Common myeloid progenitor, CD34-positive (primary cell): ENCODE measurements around the gene PGAM5.
"Not testable (repeated sequence)": the region's sequence is repeated elsewhere in the genome, so short reads cannot be mapped to it uniquely, and the experiment has no call there.

Experiments used
- CTCF ChIA-PET: fragments of 350-600 bp; sonication (Branson Sonifier 250); formaldehyde crosslinking; loops from one replicate; lab custom pipeline; 2021; ENCODE audit warnings: antibody characterized with exemption; lab: Charles Lee
- POLR2A ChIA-PET: fragments of 350-600 bp; sonication (Branson Sonifier 250); formaldehyde crosslinking; loops from one replicate; lab custom pipeline; 2021; ENCODE audit warnings: antibody characterized with exemption; lab: Charles Lee
- DNase-seq, 3 donors: peaks; one replicate each; pipeline versions ENCODE4 v3.0.0 to v3.0.0-alpha.2; 2013
- H3K27ac ChIP-seq, 2 experiments: 1 replicate in 1 of 2; 2 replicates in 1 of 2; pipeline ENCODE4 v1.7.0; 2013; ENCODE audit warnings: inconsistent platforms in 2 of 2, low read length in 2 of 2, mild to moderate bottlenecking in 2 of 2, low read depth in 1 of 2, moderate library complexity in 1 of 2; ENCODE audit not compliant: severe bottlenecking in 2 of 2, insufficient read depth in 1 of 2, poor library complexity in 1 of 2
- H3K27me3 ChIP-seq, 5 experiments: replicated peaks in 2 of 5; 1 replicate in 3 of 5; 2 replicates in 2 of 5; pipeline versions ENCODE4 v1.6.1 to v1.7.0; 2013; ENCODE audit warnings: low read length in 4 of 5, mild to moderate bottlenecking in 2 of 5, moderate library complexity in 2 of 5, inconsistent platforms in 1 of 5; ENCODE audit not compliant: insufficient read depth in 5 of 5, control insufficient read depth in 4 of 5
- H3K36me3 ChIP-seq, 4 experiments: 1 replicate in 2 of 4; 2 replicates in 2 of 4; pipeline versions ENCODE4 v1.6.1 to v1.7.0; 2013; ENCODE audit warnings: low read length in 3 of 4, control low read depth in 1 of 4, mild to moderate bottlenecking in 1 of 4; ENCODE audit not compliant: control insufficient read depth in 4 of 4, insufficient read depth in 4 of 4
- H3K4me1 ChIP-seq, 4 experiments: 1 replicate in 3 of 4; 2 replicates in 1 of 4; pipeline versions ENCODE4 v1.6.1 to v1.7.1; 2013; ENCODE audit warnings: low read length in 3 of 4, mild to moderate bottlenecking in 3 of 4, control low read depth in 1 of 4, inconsistent platforms in 1 of 4, moderate library complexity in 1 of 4; ENCODE audit not compliant: control insufficient read depth in 4 of 4, insufficient read depth in 4 of 4; ENCODE audit errors: control extremely low read depth in 1 of 4
- H3K4me3 ChIP-seq, 7 experiments: 1 replicate in 4 of 7; 2 replicates in 3 of 7; pipeline versions ENCODE4 v1.5.1 to v1.7.0; 2013; ENCODE audit warnings: mild to moderate bottlenecking in 7 of 7, low read length in 6 of 7, moderate library complexity in 6 of 7, inconsistent platforms in 2 of 7, low read depth in 2 of 7, control low read depth in 1 of 7; ENCODE audit not compliant: insufficient read depth in 4 of 7, control insufficient read depth in 1 of 7; ENCODE audit errors: extremely low read depth in 1 of 7
- H3K9me3 ChIP-seq, 5 experiments: 1 replicate in 4 of 5; 2 replicates in 1 of 5; pipeline versions ENCODE4 v1.6.1 to v1.7.1; 2013; ENCODE audit warnings: low read length in 4 of 5, mild to moderate bottlenecking in 2 of 5, inconsistent platforms in 1 of 5, low read depth in 1 of 5, moderate library complexity in 1 of 5; ENCODE audit not compliant: control insufficient read depth in 4 of 5, insufficient read depth in 2 of 5; ENCODE audit errors: control extremely low read depth in 1 of 5
- WGBS: methylation state at CpG from one replicate; pipeline ENCODE4 v1.1.5; 2013; ENCODE audit not compliant: insufficient coverage; 5-methylcytosine and 5-hydroxymethylcytosine counted together

Gene PGAM5

DNA sequence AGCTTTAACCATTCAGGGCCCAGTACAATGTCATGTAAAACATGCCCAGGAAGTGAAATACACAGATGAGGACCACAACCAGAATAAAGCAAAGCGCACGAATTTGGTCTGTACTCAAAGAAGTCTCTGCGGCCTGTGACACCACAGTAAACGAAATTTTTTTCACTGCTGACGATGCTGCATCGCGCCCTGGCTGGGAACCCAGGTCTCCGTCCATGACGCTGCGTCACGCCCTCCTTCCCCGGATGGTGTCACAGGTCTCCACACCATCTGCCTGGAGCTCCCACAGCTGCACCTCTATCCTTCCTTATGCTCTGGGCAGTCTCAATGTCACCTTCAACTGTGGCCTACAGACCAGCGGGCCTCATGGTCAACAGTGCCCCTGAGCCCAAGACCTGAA lies 33.2 kb downstream of the PGAM5 start:
- no peaks in the 10 kb centered on the region for H3K27me3 ChIP-seq
- WGBS: 89% methylated on average over 13 of the region's 13 CpGs

DNA sequence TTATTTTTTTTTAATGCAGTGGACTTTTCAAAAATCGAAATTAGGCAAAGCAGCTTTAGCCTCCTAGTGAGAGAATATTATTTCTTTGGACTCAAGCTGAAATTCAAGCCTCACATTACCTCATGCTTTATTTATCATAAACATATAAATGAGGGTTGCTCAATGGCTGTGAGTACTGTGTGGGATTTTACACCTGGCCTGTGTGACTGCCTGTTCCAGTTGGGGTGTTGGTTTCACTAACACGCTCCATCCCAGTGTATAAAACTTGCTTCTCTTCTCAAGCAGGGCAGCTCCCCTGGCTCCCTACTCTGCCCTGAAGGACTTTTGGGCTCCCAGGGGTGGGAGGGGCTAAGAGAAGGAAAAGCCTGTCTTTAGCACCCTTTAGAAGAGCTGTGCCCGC lies 36.0 kb downstream of the PGAM5 start:
- H3K4me1 ChIP-seq: no peaks in the 10 kb centered on the region

More for the DNA sequence above, 33.2 kb downstream of the PGAM5 start:
- Histone ChIP-seq H3K4me1 (no peaks in the 10 kb centered on the region), H3K4me3 (no peak overlapping the region), H3K27ac (no peak overlapping the region), H3K9me3 (no peaks in the 10 kb centered on the region), H3K36me3 (peaks cover 45 to 95% (median 77%) of the 10 kb centered on the region in 4 experiments)
- ChIA-PET CTCF (no interaction called here), POLR2A (no interaction called here)
- DNase-seq: no peak

GRCh38 chr12:132747395-132747794 lies 36.8 kb downstream of the PGAM5 start:
- Histone ChIP-seq H3K4me3 (no peak overlapping the region), H3K27ac (no peak overlapping the region), H3K9me3 (no peaks in the 10 kb centered on the region), H3K27me3 (no peaks in the 10 kb centered on the region), H3K4me1 (no peaks in the 10 kb centered on the region), H3K36me3 (peaks cover 58 to 92% (median 72%) of the 10 kb centered on the region in 4 experiments)
- WGBS: 95% methylated on average over 11 of the region's 11 CpGs
- CTCF ChIA-PET: no interaction called here
- POLR2A ChIA-PET: interaction anchor here (1.1 kb wide), 1 partner anchor 13 kb away, joined by 4 read pairs; no protein-coding TSS in a partner anchor
- DNase-seq: no peak

More for the DNA sequence above, 36.0 kb downstream of the PGAM5 start:
- WGBS: 100% methylated on average over 2 of the region's 3 CpGs
- POLR2A ChIA-PET: no interaction called here
- DNase-seq: no peak
- H3K27me3 ChIP-seq: no peaks in the 10 kb centered on the region
- H3K27ac ChIP-seq: no peak overlapping the region
- H3K4me3 ChIP-seq: no peak overlapping the region
- H3K36me3 ChIP-seq: peaks cover 58 to 93% (median 75%) of the 10 kb centered on the region in 4 experiments
- CTCF ChIA-PET: no interaction called here
- H3K9me3 ChIP-seq: no peaks in the 10 kb centered on the region

- no peaks in the 10 kb centered on the region for H3K4me1 ChIP-seq
- H3K27me3 ChIP-seq: no peaks in the 10 kb centered on the region
- 98% methylated on average over 20 of the region's 22 CpGs for WGBS
- no peak overlapping the region for H3K27ac ChIP-seq
- ChIA-PET POLR2A (interaction anchor here (1.1 kb wide), 1 partner anchor 13 kb away, joined by 4 read pairs; no protein-coding TSS in a partner anchor), CTCF (no interaction called here)
- H3K4me3 ChIP-seq: no peak overlapping the region
- no peaks in the 10 kb centered on the region for H3K9me3 ChIP-seq
- no peak for DNase-seq
- peaks cover 53 to 92% (median 71%) of the 10 kb centered on the region in 4 experiments for H3K36me3 ChIP-seq
These were observed 37.3 kb downstream of the PGAM5 start for GRCh38 chr12:132747896-132748295.

DNA sequence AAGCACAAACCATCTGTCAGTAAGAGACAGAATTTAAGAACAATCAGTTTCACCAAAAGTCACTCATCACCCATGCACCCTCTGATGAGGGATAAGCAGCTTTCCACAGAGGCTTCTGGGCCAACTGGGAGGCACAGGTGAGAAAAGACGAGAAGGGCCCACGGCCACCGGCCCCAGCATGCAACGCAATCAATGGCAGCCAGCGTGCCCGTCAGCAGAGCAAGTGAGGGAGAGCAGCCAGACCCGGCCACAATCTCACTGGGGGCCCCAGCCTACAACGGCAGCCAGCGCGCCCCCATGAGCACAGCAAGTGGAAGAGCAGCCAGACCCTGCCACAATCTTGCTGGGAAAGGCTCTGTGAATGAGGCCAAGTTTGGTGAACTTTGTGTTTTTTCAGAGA lies 37.7 kb downstream of the PGAM5 start:
- no peak for DNase-seq
- Histone ChIP-seq H3K9me3 (no peaks in the 10 kb centered on the region), H3K27ac (no peak overlapping the region), H3K36me3 (peaks cover 50 to 93% (median 70%) of the 10 kb centered on the region in 4 experiments), H3K4me1 (no peaks in the 10 kb centered on the region), H3K27me3 (no peaks in the 10 kb centered on the region), H3K4me3 (no peak overlapping the region)
- WGBS: 95% methylated on average over 10 of the region's 10 CpGs
- CTCF ChIA-PET: no interaction called here
- POLR2A ChIA-PET: interaction anchor here (1.1 kb wide), 1 partner anchor 12 kb away, joined by 4 read pairs; no protein-coding TSS in a partner anchor

- 96% methylated on average over 3 of the region's 7 CpGs for WGBS
- DNase-seq, H3K9me3 ChIP-seq, H3K4me1 ChIP-seq, H3K27ac ChIP-seq, H3K4me3 ChIP-seq, H3K27me3 ChIP-seq: not testable (repeated sequence)
- CTCF ChIA-PET: interaction anchor here (0.6 kb wide), 1 partner anchor 55 kb away, joined by 3 read pairs; no protein-coding TSS in a partner anchor
- peaks cover 30 to 67% (median 47%) of the 10 kb centered on the region in 4 experiments for H3K36me3 ChIP-seq
- POLR2A ChIA-PET: interaction anchor here (0.6 kb wide), 1 partner anchor 150 kb away, joined by 4 read pairs; no protein-coding TSS in a partner anchor
These were observed 43.0 kb downstream of the PGAM5 start for GRCh38 chr12:132753670-132754069.

GRCh38 chr12:132754160-132754932 lies 43.7 kb downstream of the PGAM5 start:
- H3K4me1 ChIP-seq: no peaks in the 10 kb centered on the region
- no peak overlapping the region for H3K4me3 ChIP-seq
- 86% methylated on average over 6 of the region's 14 CpGs for WGBS
- no peaks in the 10 kb centered on the region for H3K9me3 ChIP-seq
- no peak overlapping the region for H3K27ac ChIP-seq
- ChIA-PET POLR2A (interaction anchor here (0.6 kb wide), 1 partner anchor 151 kb away, joined by 4 read pairs; no protein-coding TSS in a partner anchor), CTCF (interaction anchor here (0.9 to 2.7 kb wide), 4 partner anchors 10 to 17 kb away, joined by 3 to 9 read pairs (median 3); no protein-coding TSS in a partner anchor)
- peak in 2 of 3 donors; percentile 42 to 49 for DNase-seq
- no peaks in the 10 kb centered on the region for H3K27me3 ChIP-seq
- peaks cover 27 to 63% (median 46%) of the 10 kb centered on the region in 4 experiments for H3K36me3 ChIP-seq
